ENCODE results near the gene XAF1.

GRCh38 chr17:6755281-6755680 lies 565 bp upstream of the XAF1 start:
- TF ChIP-seq CTCF (IDR thresholded peaks at IDR 0.05) (no peak), POLR2A (IDR thresholded peaks at IDR 0.05) (no peak)

Data from body of pancreas (tissue), 4 donors.